Activated CD4-positive, alpha-beta T cell treated with anti-CD3 and anti-CD28 coated beads, Interleukin-2, amount 50 U/mL, for 16 hours (primary cell): Measurements from ENCODE around the gene KCNG2.

ENCODE experiments used
- DNase-seq: peaks from one replicate; pipeline ENCODE4 v3.0.0-alpha.2; 2020

KCNG2 gene

GRCh38 chr18:79889569-79889968 is 91.8 kb downstream of the KCNG2 start:
- DNase-seq = no peak

GRCh38 chr18:79890674-79891073 is 92.9 kb downstream of the KCNG2 start:
- peak; percentile 56 for DNase-seq

GRCh38 chr18:79896738-79897137 is 99.0 kb downstream of the KCNG2 start:
- DNase-seq = no peak

- no peak for DNase-seq
Measured at GRCh38 chr18:79897940-79898625, 100.3 kb downstream of the KCNG2 start.

GRCh38 chr18:79898952-79899608 is 101.3 kb downstream of the KCNG2 start:
- DNase-seq = no peak

- DNase-seq = no peak
Measured at GRCh38 chr18:79899609-79900445, 102.1 kb downstream of the KCNG2 start.

- no peak for DNase-seq
Measured at GRCh38 chr18:79900610-79901570, 103.2 kb downstream of the KCNG2 start.

GRCh38 chr18:79901665-79902064 is 103.9 kb downstream of the KCNG2 start:
- no peak for DNase-seq

- no peak for DNase-seq
Measured at GRCh38 chr18:79902075-79902474, 104.3 kb downstream of the KCNG2 start.

GRCh38 chr18:79902640-79903039 is 104.9 kb downstream of the KCNG2 start:
- DNase-seq = no peak

- no peak for DNase-seq
Measured at GRCh38 chr18:79903071-79903635, 105.4 kb downstream of the KCNG2 start.

GRCh38 chr18:79903787-79904356 is 106.1 kb downstream of the KCNG2 start:
- no peak for DNase-seq

GRCh38 chr18:79904357-79905147 is 106.8 kb downstream of the KCNG2 start:
- DNase-seq = no peak

- no peak for DNase-seq
Measured at GRCh38 chr18:79905389-79905911, 107.7 kb downstream of the KCNG2 start.

- no peak for DNase-seq
Measured at GRCh38 chr18:79905993-79906392, 108.3 kb downstream of the KCNG2 start.

GRCh38 chr18:79906706-79907105 is 109.0 kb downstream of the KCNG2 start:
- DNase-seq = no peak

- no peak for DNase-seq
Measured at GRCh38 chr18:79910563-79911343, 113.0 kb downstream of the KCNG2 start.

GRCh38 chr18:79911344-79912270 is 113.9 kb downstream of the KCNG2 start:
- DNase-seq = no peak
